Mucosa of descending colon (tissue), 3 donors: ENCODE results near the gene GPD2. TPM values are rescaled to one million over a fixed set of nuclear protein-coding genes. Genes with fewer than 3 reads are reported as not detected.

ENCODE experiments used
- ATAC-seq: fragments of 200-7000 bp; cut with Tn5 transposase; one replicate; pipeline ENCODE4 v1.9.1; 2020; ENCODE audit warnings: mild to moderate bottlenecking, moderate library complexity
- DNase-seq, 3 donors: peaks; one replicate each; pipeline ENCODE4 v3.0.0-alpha.2; 2020
- H3K36me3 ChIP-seq: fragments of 200-600 bp; one replicate; pipeline ENCODE4 v1.8.0; 2021; ENCODE audit warnings: low read depth, mild to moderate bottlenecking
- H3K4me1 ChIP-seq: fragments of 200-600 bp; one replicate; pipeline ENCODE4 v1.8.0; 2021; ENCODE audit warnings: low read depth, mild to moderate bottlenecking
- H3K4me3 ChIP-seq: fragments of 200-600 bp; one replicate; pipeline ENCODE4 v1.8.0; 2021; ENCODE audit warnings: mild to moderate bottlenecking
- H3K9me3 ChIP-seq: fragments of 200-600 bp; one replicate; pipeline ENCODE4 v1.8.0; 2021; ENCODE audit warnings: mild to moderate bottlenecking
- intact Hi-C, 2 donors: fragments of 100-400 bp; cut with DNase I in 1 of 2; cut with micrococcal nuclease in 1 of 2; formaldehyde crosslinking; loops; one replicate each; pipeline versions ENCODE4 v1.11.0 to v1.11.1; 2022; cut with DNase I, micrococcal nuclease
- total RNA-seq, 3 donors: library from RNA; stranded (reverse); fragmentation: NEBNext Ultra II Directional in 2 of 3; extraction: Animal tissue kit (Norgen Biotek cat#: 25700) in 2 of 3; gene quantifications; one replicate each; pipeline versions ENCODE4 v1.2.1 to v1.2.4, GENCODE V29; 2021 to 2023
- TF ChIP-seq, protein P1 (sequence below): fragments of 200-600 bp; IDR thresholded peaks from one replicate; pipeline ENCODE4 v1.8.0; 2022; ENCODE audit warnings: antibody characterized with exemption, mild to moderate bottlenecking
- donor health status: DM: no; HTN: no; CAD: no; lungs with moderate emphysema.
- donor health status: DM: no; HTN: no; CAD: no.
- donor health status: DM: no; HTN: yes; CAD: no.

GPD2 gene
- total RNA-seq, 3 donors from 2014 or later, result 42.9 to 83.5 (median 77.9) TPM

DNA sequence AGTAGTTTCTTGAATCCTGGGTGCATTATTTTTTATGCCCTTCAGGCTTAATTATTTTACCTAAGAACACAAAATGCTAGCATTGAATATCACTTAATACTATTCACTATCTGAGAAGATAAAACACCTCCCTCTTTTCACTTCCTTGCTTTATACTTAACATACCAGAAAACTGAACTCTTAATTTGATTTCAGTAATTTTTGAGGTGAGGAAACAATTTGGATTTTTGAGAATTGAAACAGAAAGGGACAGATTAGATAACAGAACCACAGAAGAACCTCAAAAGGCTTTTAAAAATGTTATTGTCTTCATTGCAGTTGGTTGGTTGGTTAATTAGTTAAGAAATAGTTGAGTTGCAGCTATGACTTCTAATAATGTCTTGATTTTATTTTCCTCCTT, 69.5 kb downstream of the GPD2 start:
- no peak overlapping the region for H3K4me3 ChIP-seq
- DNase-seq, result no peak
- H3K9me3 ChIP-seq, result no peaks in the 10 kb centered on the region
- TF ChIP-seq, protein P1, sequence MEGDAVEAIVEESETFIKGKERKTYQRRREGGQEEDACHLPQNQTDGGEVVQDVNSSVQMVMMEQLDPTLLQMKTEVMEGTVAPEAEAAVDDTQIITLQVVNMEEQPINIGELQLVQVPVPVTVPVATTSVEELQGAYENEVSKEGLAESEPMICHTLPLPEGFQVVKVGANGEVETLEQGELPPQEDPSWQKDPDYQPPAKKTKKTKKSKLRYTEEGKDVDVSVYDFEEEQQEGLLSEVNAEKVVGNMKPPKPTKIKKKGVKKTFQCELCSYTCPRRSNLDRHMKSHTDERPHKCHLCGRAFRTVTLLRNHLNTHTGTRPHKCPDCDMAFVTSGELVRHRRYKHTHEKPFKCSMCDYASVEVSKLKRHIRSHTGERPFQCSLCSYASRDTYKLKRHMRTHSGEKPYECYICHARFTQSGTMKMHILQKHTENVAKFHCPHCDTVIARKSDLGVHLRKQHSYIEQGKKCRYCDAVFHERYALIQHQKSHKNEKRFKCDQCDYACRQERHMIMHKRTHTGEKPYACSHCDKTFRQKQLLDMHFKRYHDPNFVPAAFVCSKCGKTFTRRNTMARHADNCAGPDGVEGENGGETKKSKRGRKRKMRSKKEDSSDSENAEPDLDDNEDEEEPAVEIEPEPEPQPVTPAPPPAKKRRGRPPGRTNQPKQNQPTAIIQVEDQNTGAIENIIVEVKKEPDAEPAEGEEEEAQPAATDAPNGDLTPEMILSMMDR, result no peak
- H3K4me1 ChIP-seq, result no peaks in the 10 kb centered on the region
- ATAC-seq, result no peak
- intact Hi-C loops, result no loop called here
- no peaks in the 10 kb centered on the region for H3K36me3 ChIP-seq

DNA sequence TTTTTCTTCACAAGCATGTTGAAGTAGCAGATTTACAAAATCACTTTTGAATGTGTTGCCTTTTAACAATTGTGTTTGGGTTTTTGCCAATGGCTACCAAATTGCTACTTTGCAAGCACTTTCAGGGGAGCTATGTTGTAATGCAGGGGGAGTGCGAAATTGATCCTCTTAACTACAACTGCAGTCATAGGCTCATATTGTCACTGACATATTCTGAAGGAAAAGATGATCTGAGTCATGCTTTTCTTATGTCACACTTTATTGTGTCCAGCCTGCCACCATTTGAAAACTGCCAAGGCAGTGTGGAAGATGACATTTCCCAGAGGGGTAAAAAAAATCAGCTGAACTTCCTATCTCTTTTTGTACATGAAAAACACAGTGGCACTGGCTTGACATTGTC, 74.9 kb downstream of the GPD2 start:
- no peaks in the 10 kb centered on the region for H3K4me1 ChIP-seq
- intact Hi-C loops, result no loop called here
- TF ChIP-seq, protein P1, result no peak
- ATAC-seq (no peak), DNase-seq (no peak)
- no peaks in the 10 kb centered on the region for H3K36me3 ChIP-seq
- no peaks in the 10 kb centered on the region for H3K9me3 ChIP-seq
- H3K4me3 ChIP-seq, result no peak overlapping the region

DNA sequence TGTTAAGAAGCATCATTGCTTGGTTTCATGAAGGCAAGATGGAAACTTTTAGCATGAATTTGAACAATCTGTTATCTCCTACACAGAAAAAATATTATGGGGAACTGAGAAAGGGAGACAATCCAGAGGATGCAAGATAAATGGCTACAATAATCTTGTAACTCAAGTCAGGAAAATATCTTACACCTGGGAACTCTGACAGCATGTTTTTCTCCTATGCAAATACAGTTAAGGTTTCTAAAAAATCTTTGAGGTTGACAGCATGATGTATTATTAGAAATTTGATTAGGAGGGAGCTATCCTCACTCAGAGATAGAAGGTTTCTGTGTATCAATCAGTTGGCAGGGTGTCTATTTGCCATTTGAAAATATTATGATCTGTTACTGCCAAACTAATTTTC, 75.6 kb downstream of the GPD2 start:
- no peaks in the 10 kb centered on the region for H3K36me3 ChIP-seq
- intact Hi-C loops, result no loop called here
- ATAC-seq, result no peak
- no peaks in the 10 kb centered on the region for H3K4me1 ChIP-seq
- no peak for DNase-seq
- TF ChIP-seq, protein P1, result no peak
- H3K9me3 ChIP-seq, result no peaks in the 10 kb centered on the region
- no peak overlapping the region for H3K4me3 ChIP-seq

DNA sequence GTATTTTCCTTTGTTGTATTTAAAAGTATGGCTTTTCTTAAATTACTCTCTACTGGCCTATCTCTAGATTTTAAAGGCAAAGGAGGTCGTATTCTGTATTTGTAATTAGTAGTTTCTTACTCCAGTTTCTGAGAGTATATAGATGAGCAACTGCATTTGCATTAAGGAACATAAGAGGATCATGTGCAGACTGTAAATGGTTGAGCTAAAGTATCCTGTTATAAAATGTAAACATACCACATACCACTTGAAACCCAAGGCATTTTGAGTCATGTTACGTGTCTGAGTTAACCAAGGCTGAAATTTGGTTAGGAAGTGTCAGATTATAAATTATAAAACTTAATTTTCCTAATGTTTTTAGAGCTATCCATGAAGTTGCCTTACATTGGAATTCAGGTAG, 76.3 kb downstream of the GPD2 start:
- no peaks in the 10 kb centered on the region for H3K36me3 ChIP-seq
- intact Hi-C loops, result no loop called here
- no peaks in the 10 kb centered on the region for H3K9me3 ChIP-seq
- no peak overlapping the region for H3K4me3 ChIP-seq
- DNase-seq (no peak), ATAC-seq (no peak)
- TF ChIP-seq, protein P1, result no peak
- H3K4me1 ChIP-seq, result no peaks in the 10 kb centered on the region

DNA sequence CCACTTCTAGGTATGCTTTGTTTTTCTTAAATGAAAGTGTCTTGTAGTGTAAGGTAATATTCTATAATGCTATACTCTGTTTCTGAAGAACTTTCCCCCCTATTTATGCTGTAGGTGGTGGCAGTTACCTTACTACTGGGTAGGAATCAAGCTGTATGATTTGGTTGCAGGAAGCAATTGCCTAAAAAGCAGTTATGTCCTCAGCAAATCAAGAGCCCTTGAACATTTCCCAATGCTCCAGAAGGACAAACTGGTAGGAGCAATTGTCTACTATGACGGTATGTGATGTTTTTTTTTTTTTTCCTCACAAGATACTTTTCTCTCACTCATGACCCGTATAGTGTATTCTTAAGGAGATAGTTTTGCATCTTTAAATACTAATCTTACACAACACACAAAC, 77.0 kb downstream of the GPD2 start:
- Histone ChIP-seq H3K36me3 (no peaks in the 10 kb centered on the region), H3K9me3 (no peaks in the 10 kb centered on the region), H3K4me1 (no peaks in the 10 kb centered on the region), H3K4me3 (no peak overlapping the region)
- intact Hi-C loops, result no loop called here
- TF ChIP-seq, protein P1, result no peak
- DNase-seq (no peak), ATAC-seq (no peak)

DNA sequence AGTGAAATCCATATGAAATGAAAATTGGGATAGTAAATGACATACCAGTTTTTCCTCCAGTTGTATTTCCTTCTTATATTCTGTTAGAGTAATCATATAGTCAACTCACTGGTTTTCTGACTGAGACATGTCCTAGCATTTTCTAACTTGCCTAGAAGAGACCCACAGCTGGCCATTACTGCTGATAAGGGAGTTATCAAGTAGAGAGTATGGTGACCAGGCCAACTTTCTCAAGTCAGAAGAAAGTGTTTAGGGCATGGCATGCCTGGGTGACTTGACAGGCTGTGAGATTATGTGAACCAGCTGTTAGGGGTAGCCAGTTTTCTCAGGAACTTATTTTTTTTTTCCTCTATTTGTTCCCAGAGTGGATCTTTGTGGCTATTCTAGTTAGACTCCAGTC, 81.2 kb downstream of the GPD2 start:
- intact Hi-C loops, result no loop called here
- TF ChIP-seq, protein P1, result no peak
- DNase-seq (no peak), ATAC-seq (no peak)
- no peaks in the 10 kb centered on the region for H3K9me3 ChIP-seq
- H3K4me1 ChIP-seq, result no peaks in the 10 kb centered on the region
- no peak overlapping the region for H3K4me3 ChIP-seq
- no peaks in the 10 kb centered on the region for H3K36me3 ChIP-seq
